Activated CD8-positive, alpha-beta memory T cell treated with anti-CD3 and anti-CD28 coated beads, Interleukin-2, amount 50 U/mL, for 1 hour (primary cell): Measurements from ENCODE around the gene EPHA10.
"Not testable (repeated sequence)": the region's sequence is repeated elsewhere in the genome, so short reads cannot be mapped to it uniquely, and the experiment has no call there.

Source experiments
- DNase-seq: peaks from one replicate; pipeline ENCODE4 v3.0.0-alpha.2; 2020; ENCODE audit errors: extremely low read depth

The EPHA10 gene

GRCh38 chr1:37716321-37716720 is 48.6 kb downstream of the EPHA10 start:
- no peak for DNase-seq

DNA sequence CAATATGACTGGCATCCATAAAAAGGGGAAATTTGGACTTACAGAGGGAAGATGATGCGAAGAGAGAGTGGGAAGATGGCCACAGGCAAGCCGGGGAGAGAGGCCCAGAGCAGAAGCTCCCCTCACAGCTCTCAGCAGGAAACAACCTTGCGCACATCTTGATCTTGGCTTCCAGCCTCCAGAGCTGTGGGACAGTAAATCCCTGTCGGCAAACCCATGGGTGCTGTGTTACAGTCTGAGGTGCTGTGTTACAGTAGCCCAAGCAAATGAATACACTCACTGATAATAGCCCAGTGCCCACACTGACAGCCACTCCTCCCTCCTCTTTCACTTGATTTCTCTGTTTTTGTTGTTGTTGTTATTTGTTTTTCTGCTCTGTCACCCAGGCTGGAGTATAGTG is 50.2 kb downstream of the EPHA10 start:
- DNase-seq: no peak

DNA sequence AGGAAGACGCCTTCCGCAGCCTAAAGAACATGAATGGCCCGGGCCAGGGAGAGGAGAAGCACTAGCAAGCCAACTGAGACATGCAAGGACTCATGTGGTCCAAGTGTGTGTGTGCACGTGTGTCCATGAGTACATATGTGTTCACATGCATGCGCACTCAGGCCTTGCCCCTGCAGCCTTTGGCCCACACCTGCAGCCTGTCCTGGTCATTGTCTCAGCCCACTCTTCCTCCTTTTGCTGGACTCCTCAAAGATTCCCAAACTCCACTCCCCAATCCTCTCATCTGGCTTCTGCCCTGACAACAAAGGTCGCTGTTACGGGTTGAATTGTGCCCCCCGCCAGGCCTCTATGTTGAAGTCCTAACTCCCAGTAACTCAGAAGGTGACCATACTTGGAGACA is 50.7 kb downstream of the EPHA10 start:
- no peak for DNase-seq

DNA sequence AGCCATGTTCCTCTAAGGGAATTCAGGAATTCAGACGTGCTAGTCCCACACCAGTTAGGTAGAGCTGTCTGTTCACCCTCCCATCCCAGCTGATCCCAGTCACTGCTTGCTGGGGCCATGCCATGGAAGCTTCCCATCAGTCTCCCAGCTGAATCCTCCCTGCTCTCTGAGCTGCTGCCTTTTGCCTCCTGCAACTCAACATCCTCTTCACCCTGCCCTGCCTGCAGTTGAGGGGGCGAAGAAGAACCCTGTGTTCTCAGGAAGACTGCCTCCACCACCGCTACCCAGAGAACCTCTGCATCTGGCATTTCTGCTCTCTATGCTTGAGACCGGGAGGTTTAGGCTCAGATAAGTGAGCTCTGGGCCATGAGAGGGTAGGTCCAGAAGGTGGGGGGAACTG is 56.4 kb downstream of the EPHA10 start:
- no peak for DNase-seq

GRCh38 chr1:37705399-37705798 is 59.5 kb downstream of the EPHA10 start:
- no peak for DNase-seq

GRCh38 chr1:37704966-37705365 is 60.0 kb downstream of the EPHA10 start:
- no peak for DNase-seq

DNA sequence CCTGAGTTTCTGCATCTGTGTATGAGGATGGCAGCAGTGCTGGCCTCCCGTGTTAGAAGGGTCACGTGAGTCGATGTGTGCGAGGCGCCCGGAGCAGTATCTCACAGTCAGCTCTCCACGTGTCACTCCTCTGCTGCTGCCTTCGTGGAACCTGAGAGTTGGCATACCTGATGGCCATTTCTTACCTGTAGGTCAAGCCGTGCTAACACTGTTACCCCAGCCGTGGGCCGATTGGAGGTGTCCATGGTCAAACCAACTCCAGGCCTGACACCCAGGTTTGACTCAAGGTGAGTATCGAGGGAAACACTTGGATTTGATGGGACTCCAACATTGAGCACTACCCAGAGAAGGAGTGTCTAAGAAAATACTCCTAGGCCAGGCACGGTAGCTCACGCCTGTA is 61.9 kb downstream of the EPHA10 start:
- DNase-seq: no peak

- DNase-seq: no peak
Observed at GRCh38 chr1:37701051-37701450, 63.9 kb downstream of the EPHA10 start.

- DNase-seq: no peak
Observed at GRCh38 chr1:37699147-37699546, 65.8 kb downstream of the EPHA10 start.

DNA sequence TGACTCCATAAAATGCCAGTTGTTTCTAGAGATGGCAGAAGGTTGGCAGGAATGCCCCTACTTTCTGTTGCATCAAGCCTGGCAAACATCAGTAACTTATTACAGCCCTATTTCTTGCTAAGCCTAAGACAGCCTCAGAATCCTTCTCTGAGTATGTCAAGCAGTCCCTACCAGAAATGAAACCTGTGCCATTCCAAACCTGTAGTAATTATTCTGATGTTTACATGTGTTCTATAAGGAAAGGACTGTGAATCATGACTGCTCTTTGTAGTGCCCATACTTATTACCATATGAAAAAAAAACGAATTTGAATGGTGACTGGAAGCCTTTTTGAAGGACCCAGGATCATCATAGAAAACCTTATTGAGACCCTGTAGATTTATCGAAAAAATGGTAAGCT is 67.2 kb downstream of the EPHA10 start:
- no peak for DNase-seq

- no peak for DNase-seq
Observed at GRCh38 chr1:37697090-37697489, 67.8 kb downstream of the EPHA10 start.

GRCh38 chr1:37692834-37693175 is 72.1 kb downstream of the EPHA10 start:
- no peak for DNase-seq

- DNase-seq: peak; percentile 86
Observed at GRCh38 chr1:37692078-37692833, 72.7 kb downstream of the EPHA10 start, which contains the start of gene CDCA8. Gene CDCA8 (plus strand): TSS chr1:37692516. CDS start chr1:37692691, 175 bp downstream.

DNA sequence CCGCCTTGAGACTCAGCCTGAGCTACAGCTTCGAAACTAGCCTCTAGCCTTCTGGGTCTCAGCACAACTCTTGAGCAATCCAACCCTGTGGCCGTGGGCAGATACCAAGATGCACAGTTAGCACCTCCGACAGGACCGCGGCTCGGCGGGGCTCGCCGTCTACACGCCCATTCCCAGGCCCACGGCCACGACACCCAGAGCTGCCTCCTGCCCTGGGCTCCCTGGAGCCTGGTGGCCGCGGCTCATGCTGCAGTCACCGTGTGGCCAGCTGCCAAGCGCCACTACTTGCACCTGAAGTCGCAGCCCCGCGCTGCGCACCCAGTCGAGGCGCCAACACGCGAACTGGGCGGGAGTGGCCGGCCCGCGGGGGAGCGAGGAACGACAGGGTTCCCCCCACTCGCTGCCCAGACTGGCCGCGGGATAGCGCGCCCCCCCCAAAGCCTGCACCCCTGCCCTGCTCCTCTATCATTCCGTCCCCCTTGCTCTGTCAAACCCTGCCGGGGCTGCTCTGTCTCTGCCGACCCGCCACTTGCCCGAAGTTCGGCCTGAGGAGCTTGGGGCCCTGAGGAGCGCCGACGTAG is 73.3 kb downstream of the EPHA10 start:
- no peak for DNase-seq

- DNase-seq: no peak
Observed at GRCh38 chr1:37688926-37689325, 76.0 kb downstream of the EPHA10 start.

GRCh38 chr1:37687764-37688163 is 77.2 kb downstream of the EPHA10 start:
- DNase-seq: not testable (repeated sequence)

DNA sequence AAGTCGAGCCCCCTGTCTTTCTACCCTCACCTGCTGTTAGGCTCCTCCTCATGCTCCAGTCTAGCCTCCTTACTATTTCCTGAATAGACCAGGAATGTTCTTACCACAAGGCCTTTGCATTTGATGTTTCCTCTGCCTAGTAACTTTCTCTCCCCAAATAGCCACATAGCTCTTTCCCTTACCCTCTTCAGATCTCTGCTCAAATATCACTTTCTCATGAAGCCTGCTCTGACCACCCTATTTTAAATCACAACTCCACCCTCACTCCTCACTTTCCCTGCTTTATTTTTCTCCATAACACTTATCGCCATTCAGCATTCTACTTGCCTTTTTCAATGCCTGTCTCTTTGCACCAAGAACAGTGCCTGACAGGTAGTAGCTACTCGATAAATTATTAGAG is 79.2 kb downstream of the EPHA10 start:
- no peak for DNase-seq

GRCh38 chr1:37684182-37684581 is 80.7 kb downstream of the EPHA10 start:
- DNase-seq: not testable (repeated sequence)

GRCh38 chr1:37682334-37682987 is 82.5 kb downstream of the EPHA10 start:
- peak; percentile 25 for DNase-seq

DNA sequence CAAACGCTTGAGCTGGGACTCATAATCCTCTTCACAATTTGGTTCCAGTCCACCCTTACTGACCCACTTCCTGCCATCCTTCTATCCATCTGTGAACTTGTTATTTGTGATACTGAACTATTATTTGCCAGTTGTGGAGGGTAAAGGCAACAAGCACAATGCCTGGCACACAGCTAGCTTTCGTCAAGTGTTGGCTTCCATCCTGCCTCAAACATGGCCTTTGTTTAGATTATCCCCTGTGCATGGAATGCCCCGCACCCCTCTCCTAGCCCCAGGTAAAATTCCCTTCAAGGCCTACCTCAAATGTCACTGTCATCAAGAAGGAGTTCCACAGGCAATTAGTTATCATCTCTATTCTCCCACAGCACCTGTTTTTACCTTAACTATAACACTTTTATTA is 84.0 kb downstream of the EPHA10 start:
- no peak for DNase-seq

- DNase-seq: no peak
Observed at GRCh38 chr1:37677808-37678207, 87.1 kb downstream of the EPHA10 start.

DNA sequence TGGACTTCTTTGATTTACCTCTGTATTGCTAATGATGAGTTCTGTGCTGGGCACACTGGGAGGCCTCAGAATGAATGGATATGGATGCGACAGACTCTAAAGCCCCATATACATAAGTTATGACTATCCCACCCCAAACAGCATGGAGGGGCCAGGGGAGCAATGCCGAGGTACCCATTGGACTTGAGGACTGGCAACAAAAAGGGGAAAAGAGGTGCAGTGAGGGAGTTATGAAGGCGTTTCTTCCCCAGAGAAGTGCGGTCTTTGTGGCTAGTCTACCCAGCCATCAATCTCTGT is 87.8 kb downstream of the EPHA10 start:
- DNase-seq: no peak
